Colonic mucosa (tissue), 4 donors: ENCODE results near the gene SPATA3. TPM values are rescaled to one million over a fixed set of nuclear protein-coding genes. Genes with fewer than 3 reads are reported as not detected.

Experiments
- DNase-seq: peaks from one replicate; pipeline ENCODE4 v3.0.0-alpha.2; 2020
- H3K27ac ChIP-seq: fragments of 200-600 bp; one replicate; pipeline ENCODE4 v1.8.0; 2021
- H3K27me3 ChIP-seq: fragments of 200-600 bp; one replicate; pipeline ENCODE4 v1.8.0; 2021
- H3K36me3 ChIP-seq: fragments of 200-600 bp; one replicate; pipeline ENCODE4 v1.8.0; 2021
- H3K4me1 ChIP-seq: fragments of 200-600 bp; one replicate; pipeline ENCODE4 v1.8.0; 2021; ENCODE audit warnings: mild to moderate bottlenecking
- H3K4me3 ChIP-seq: fragments of 200-600 bp; one replicate; pipeline ENCODE4 v1.8.0; 2021
- H3K9ac ChIP-seq, 2 donors: one replicate each; pipeline ENCODE4 v1.7.0; 2013; ENCODE audit warnings: control low read depth in 2 of 2, low read depth in 2 of 2, low read length in 2 of 2
- H3K9me3 ChIP-seq: fragments of 200-600 bp; one replicate; pipeline ENCODE4 v1.8.0; 2021
- intact Hi-C: fragments of 100-400 bp; cut with DNase I; formaldehyde crosslinking; loops from one replicate; pipeline ENCODE4 v1.14.1; 2022
- total RNA-seq, 2 donors: library from RNA; stranded (reverse); fragmentation: NEBNext Ultra II Directional in 1 of 2; extraction: Animal tissue kit (Norgen Biotek cat#: 25700) in 1 of 2; gene quantifications; one replicate each; pipeline ENCODE4 v1.2.1, GENCODE V29; 2021
- TF ChIP-seq, protein P1 (sequence below): fragments of 200-600 bp; IDR thresholded peaks from one replicate; pipeline ENCODE4 v1.8.0; 2022; ENCODE audit warnings: antibody characterized with exemption, mild to moderate bottlenecking
- donor health status: healthy.
- donor health status: DM: no; HTN: no; CAD: no.
- donor health status: DM: no; HTN: no; CAD: no.

SPATA3 gene
- total RNA-seq, 2 donors from 2014 or later = not detected

DNA sequence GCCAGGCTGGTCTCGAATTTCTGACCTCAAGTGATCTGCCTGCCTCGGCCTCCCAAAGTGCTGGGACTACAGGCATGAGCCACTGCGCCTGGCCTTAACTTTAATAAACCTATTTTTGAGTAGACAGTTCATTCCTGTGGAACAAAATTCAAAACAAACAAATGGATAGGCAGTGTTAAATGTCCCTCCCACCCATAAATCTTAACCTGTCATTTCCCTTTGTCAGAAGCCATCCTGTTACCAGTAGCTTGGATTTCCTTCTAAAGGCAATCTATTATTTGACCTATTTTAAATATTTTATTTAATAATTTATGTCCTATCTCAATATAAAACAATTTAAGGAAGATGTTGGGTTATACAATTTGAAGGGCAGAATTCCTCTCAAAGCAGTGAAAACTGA lies 34.8 kb downstream of the SPATA3 start:
- Histone ChIP-seq H3K9ac (no peak overlapping the region), H3K36me3 (no peaks in the 10 kb centered on the region), H3K27ac (no peak overlapping the region), H3K9me3 (no peaks in the 10 kb centered on the region), H3K27me3 (no peaks in the 10 kb centered on the region), H3K4me1 (peaks cover 3% of the 10 kb centered on the region), H3K4me3 (no peak overlapping the region)
- TF ChIP-seq, protein P1, sequence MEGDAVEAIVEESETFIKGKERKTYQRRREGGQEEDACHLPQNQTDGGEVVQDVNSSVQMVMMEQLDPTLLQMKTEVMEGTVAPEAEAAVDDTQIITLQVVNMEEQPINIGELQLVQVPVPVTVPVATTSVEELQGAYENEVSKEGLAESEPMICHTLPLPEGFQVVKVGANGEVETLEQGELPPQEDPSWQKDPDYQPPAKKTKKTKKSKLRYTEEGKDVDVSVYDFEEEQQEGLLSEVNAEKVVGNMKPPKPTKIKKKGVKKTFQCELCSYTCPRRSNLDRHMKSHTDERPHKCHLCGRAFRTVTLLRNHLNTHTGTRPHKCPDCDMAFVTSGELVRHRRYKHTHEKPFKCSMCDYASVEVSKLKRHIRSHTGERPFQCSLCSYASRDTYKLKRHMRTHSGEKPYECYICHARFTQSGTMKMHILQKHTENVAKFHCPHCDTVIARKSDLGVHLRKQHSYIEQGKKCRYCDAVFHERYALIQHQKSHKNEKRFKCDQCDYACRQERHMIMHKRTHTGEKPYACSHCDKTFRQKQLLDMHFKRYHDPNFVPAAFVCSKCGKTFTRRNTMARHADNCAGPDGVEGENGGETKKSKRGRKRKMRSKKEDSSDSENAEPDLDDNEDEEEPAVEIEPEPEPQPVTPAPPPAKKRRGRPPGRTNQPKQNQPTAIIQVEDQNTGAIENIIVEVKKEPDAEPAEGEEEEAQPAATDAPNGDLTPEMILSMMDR = no peak
- no peak for DNase-seq
- intact Hi-C loops = no loop called here

DNA sequence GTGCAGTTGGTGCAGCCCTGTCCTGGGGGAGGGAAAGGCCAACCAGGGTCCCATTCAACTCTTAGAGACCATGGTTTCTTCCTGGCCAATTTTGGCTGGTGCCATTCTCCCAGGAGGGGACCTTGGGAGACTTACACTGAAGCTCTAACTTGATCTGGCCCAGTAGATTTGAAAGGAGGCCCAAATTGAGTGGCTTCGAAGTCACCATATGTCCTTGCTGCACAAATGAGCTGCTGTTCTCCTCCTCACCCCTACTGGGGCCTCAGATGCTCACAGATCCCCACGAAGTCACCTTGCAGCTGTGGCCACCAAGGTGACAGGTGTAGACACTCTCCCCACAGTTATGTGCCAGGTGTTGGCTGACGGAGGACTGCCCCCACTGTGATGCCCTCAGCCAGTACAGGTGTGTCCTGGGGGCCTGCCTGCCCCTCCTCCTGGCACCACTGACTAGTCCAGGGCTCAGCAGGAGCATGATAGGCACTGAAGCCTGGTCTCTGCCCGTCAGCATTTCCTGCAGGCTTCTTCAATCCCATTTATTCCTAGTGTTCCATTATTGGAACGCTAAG lies 36.7 kb downstream of the SPATA3 start:
- Histone ChIP-seq H3K9me3 (no peaks in the 10 kb centered on the region), H3K27ac (no peak overlapping the region), H3K9ac (no peak overlapping the region), H3K4me1 (peaks cover 3% of the 10 kb centered on the region), H3K36me3 (no peaks in the 10 kb centered on the region), H3K4me3 (no peak overlapping the region), H3K27me3 (no peaks in the 10 kb centered on the region)
- intact Hi-C loops = no loop called here
- no peak for DNase-seq
- TF ChIP-seq, protein P1 = no peak

DNA sequence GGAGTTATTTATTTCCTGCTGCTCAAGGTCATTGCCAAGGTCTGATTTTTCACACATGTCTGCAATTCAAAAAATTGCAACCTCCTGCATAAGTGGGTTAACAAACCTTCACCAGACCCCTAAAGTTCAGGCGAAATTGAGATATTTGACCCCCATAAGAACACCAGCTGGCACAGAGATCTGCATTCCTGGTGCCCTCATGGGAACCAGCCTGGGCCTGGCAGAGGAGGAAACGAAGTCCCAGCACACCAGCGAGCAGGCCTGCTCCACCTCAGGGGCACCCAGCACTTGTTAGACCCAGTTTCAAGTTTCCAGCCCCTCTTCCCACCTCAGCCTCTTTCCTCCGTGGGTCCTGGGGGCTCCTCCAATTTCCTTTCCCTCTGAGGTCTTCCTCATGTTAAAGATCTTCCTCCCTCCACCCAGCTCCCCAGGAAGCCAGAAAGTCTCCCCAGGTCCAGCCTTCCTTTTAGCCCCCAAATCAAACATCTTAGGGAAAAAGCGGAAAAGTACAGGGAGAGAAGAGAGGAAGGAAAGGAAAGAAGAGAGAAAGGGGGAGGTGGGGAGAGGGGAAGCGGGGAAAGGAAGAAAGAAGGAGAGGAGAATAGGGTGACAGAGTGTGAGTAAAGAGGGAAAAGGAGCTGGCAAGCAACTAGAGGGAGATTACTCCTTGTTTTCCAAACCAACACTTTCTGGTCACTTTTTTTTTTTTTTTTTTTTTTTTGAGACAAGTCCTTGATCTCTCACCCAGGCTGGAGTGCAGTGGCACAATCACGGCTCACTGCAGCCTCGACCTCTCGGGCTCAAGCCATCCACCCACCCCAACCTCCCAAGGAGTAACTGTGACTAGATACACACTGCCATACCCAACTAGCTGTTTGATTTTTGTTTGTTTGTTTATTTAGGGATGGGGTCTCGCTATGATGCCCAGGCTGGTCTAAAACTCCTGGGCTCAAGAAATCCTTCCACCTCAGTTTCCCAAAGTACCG lies 37.5 kb downstream of the SPATA3 start:
- Histone ChIP-seq H3K27ac (peak overlapping the region; percentile 72), H3K9me3 (no peaks in the 10 kb centered on the region), H3K27me3 (no peaks in the 10 kb centered on the region), H3K4me3 (no peak overlapping the region), H3K9ac (no peak overlapping the region), H3K36me3 (no peaks in the 10 kb centered on the region), H3K4me1 (peaks cover 3% of the 10 kb centered on the region)
- intact Hi-C loops = no loop called here
- no peak for DNase-seq
- TF ChIP-seq, protein P1 = no peak

DNA sequence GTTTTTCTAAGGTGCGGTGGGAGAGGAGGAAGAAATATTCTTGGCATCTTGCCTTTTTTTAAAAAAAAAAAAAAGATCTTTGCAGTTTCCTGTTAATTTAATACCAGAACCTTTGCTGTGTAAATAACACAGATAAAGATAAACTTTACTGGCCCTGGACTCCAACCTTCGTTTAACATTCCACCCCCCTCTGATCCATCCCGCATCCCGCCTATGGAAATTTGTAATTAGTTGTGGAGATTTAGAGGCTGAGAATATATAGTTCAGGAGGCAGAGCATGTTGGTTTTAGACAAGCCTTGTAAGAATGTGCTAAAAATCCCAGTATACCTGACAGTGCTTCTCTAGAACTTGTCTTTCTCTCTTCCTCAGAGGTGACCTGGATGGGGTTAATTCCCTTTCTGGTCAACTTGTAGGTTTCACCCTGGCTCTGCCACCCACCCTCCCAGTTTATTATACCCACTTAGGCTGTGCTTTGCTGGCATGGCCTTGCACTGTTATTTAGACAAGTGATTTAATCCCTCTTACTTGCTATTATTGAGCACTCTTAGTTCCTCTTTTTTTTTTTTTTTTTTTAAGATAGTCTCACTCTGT lies 38.5 kb downstream of the SPATA3 start:
- H3K27ac ChIP-seq = peak overlapping the region; percentile 72
- H3K27me3 ChIP-seq = no peaks in the 10 kb centered on the region
- peak overlapping the region in 1 of 2 donors; percentile 19 for H3K9ac ChIP-seq
- intact Hi-C loops = no loop called here
- peaks cover 3% of the 10 kb centered on the region for H3K4me1 ChIP-seq
- DNase-seq = peak; percentile 66
- TF ChIP-seq, protein P1 = no peak
- no peaks in the 10 kb centered on the region for H3K36me3 ChIP-seq
- H3K9me3 ChIP-seq = no peaks in the 10 kb centered on the region
- H3K4me3 ChIP-seq = no peak overlapping the region

DNA sequence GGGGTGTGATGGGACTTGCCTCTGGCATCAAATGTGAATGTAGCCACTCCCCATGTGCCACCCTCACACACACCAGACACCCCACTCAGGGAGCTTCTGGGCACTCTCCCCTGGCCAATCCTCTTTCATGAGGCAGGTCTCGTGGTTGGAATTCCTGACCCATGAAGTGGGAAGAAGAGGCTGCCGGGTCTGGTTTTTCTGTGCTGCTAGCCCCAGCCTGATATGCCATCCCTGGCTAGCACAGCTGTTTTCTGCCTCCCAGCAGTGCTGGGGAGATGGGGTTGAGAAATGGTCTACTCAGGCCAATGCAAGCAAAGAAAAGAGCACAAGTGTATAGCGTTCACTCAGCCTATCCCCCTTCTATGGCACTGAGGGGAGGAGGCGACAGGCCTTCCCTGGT lies 40.2 kb downstream of the SPATA3 start:
- no peak for DNase-seq
- Histone ChIP-seq H3K4me3 (no peak overlapping the region), H3K9me3 (no peaks in the 10 kb centered on the region), H3K4me1 (peaks cover 7% of the 10 kb centered on the region), H3K9ac (no peak overlapping the region), H3K36me3 (no peaks in the 10 kb centered on the region), H3K27ac (no peak overlapping the region), H3K27me3 (no peaks in the 10 kb centered on the region)
- TF ChIP-seq, protein P1 = no peak
- intact Hi-C loops = no loop called here
